Fibroblast of skin of abdomen (primary cell): ENCODE results near the gene REPIN1.

Source experiments
- DNase-seq: peaks from one replicate; pipeline ENCODE4 v3.0.0-alpha.2; 2013

The REPIN1 gene

DNA sequence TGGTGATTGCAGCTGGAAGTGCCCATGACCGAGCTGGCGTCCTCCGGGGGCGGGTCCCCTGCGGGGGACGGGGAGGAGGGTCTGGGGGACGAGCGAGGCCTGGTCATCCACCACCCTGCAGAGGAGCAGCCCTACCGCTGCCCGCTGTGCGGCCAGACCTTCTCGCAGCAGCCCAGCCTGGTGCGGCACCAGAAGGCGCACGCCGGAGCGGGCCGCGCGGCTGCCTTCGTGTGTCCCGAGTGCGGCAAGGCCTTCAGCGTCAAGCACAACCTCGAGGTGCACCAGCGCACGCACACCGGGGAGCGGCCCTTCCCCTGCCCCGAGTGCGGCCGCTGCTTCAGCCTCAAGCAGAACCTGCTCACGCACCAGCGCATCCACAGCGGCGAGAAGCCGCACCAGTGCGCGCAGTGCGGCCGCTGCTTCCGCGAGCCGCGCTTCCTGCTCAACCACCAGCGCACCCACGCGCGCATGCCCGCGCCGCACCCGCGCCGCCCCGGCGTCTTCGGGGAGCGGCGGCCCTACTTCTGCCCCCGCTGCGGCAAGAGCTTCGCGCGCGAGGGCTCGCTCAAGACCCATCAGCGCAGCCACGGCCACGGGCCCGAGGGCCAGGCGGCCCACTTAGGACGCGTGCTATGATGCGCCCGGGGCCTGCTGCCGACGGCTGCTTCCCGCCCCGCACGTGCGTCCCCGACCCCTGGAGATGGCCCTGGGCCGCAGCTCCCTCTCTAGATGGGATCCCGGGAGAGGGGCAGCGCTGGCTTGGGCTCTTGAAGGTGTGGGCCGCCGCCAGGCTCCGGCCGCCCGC, 39.2 kb downstream of the REPIN1 start:
- no peak for DNase-seq

DNA sequence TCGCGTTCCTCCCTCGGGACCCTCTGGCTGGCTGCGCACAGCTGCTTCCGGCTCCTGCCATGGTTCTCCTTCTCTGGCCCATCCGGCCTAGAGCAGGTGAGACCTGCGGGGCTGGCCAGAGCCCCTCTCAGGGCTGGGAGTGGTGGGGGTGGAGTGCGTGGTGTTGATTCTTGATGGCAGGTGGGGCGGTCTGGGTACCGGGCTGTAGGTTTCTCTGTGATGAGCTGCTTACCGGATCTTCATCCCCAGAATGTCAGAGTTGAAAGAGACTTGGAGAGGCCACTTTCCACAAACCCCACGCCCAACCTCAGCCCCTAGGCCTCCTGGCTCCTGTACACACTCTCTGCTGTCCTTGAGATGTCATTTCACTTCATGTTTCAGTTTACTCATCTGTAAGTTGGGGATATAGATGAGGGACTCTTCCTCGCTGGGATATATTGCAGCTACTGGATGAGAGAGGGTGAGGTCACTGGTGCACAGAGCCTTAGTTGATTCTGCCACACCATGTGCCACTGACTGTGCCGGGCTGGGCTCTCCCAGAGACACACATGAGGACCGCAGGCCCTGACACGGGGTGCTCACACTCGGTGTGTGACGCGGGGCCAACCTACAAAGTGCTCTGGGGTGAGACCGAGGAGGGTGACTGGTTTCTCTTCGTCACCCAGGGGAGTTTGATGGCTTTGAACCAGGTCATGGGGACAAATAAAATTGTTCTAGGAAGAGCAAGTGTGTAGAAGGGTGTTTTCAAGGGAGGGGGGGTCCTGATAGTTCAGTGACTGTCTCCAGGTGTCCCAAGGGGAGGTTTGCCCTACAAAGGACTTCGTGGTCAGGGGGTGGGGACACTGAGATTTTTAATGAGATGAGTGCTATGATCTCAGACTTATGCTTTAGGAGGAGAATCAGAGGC, 40.0 kb downstream of the REPIN1 start:
- no peak for DNase-seq

DNA sequence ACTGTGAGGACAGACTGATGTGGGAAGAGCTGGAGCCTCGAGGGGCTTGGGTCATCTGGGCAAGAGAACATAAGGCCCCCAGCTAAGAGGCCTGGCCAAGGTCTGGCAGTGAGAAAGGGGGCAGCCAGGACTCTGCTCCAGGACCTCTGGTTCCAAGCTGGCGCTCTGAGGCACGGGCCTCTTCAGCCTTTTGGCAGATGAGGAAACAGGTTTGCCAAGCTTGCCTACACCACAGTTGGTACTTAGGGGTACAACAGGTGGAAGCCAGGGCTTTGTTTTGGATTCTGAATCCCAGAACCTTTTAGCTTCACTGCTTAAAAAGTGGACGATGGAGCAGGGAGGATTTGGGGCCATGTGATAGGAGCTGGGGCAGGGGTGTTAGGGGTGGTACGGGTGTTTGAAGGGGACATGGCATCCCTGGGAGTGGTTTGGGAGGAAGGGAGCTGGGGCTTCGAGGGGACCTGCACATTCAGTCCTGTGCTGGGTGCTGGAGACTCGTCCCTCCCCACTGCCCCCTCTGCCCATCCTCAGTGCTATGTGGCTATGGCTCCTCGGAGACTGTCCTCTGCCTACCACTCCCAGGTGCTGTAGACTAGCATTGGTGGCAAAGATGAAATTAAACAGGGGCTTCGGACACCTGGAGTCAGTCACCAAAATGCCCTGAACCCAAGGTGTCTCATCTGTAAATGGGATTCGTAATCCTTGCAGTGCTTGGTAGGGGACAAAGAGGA, 40.8 kb downstream of the REPIN1 start:
- DNase-seq, result no peak

DNA sequence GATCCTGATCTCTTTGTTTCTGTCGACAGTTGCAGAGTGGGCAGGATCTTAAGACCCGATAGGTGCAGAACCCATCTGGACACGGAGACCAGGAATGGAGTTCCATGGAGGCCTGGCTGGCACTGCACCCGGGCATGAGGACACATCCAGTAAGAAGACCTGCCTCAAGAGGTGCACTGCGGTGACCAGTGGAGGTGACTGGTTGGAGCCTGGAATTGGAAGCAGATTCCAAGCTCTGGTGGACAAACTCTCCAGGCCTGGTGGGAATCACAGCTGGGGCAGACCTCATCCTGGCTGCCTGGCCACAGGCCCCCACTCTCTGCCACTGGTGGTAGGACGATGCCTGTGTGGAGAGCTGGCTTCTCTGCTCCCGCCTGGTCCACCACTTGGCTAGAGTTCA, 41.5 kb downstream of the REPIN1 start:
- DNase-seq, result no peak

DNA sequence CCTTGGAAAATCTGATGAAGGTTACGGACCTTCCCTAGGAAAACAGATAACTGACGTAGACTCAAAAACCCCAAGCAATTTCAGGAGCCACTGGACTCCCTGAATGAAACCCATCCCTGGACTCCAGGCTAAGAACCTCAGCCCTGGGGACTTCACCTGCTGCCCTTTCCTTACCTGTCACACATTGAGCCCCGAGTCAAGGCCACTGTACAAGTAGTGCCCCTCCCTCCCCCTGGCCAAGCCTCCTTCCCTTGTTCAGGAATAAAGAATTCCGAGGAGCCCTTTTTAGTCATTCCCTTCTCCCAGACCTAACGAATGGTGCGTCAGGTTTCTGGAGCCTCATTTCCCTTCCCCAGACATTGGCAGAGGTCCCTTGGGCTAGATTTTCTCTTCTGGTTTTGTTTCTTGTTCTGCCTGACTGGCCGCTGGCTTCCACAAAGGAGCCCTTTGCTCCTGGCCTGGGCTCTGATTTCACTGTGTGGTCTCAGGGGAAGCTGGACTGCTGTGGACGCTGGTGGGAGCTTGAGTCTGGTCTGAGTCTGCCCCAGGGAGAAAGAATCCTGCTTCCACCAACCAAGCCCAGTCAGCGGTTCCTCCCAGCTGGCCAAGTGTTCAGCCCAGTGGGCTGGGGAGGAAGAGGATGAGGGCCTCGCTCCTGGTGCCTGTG, 42.2 kb downstream of the REPIN1 start:
- DNase-seq, result no peak

DNA sequence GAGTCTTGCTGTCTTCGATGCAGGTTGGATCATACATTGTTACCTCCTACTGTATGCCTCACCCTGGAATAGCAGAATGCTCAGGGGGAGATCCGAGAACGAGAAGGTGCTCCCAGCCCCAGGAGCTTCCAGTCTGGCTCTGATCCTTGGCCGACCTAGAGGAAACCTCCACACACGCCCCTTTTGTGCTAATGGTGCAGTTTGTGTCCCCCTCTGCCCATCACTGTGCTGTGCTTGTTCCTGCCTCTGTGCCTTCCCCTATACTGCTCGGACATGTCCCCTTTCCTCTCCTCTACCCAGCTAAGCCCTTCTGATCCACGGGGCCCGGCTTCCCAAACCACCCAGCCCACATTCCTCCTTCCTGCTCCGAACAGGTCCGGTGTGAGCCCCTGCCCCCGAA, 43.0 kb downstream of the REPIN1 start:
- DNase-seq, result no peak

DNA sequence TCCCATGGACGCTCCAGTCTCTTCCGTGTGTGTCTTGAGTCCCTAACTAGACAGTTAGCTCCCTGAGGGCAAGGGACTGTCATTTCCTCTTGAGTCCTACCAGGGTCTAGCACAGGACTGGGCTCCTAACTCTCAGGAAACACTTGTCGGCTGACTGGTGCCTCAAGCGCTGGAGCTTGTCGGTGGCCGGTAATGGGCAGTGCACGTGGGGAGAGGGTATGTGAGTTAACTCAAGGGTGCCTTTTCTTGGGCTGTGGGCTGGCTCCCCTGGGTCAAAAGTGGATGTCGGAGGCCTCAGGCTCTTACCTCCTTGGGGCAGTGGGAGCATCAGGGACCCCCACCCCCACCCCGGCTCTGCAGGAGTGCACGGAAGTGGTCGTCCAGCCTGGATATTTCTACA, 43.4 kb downstream of the REPIN1 start:
- no peak for DNase-seq

DNA sequence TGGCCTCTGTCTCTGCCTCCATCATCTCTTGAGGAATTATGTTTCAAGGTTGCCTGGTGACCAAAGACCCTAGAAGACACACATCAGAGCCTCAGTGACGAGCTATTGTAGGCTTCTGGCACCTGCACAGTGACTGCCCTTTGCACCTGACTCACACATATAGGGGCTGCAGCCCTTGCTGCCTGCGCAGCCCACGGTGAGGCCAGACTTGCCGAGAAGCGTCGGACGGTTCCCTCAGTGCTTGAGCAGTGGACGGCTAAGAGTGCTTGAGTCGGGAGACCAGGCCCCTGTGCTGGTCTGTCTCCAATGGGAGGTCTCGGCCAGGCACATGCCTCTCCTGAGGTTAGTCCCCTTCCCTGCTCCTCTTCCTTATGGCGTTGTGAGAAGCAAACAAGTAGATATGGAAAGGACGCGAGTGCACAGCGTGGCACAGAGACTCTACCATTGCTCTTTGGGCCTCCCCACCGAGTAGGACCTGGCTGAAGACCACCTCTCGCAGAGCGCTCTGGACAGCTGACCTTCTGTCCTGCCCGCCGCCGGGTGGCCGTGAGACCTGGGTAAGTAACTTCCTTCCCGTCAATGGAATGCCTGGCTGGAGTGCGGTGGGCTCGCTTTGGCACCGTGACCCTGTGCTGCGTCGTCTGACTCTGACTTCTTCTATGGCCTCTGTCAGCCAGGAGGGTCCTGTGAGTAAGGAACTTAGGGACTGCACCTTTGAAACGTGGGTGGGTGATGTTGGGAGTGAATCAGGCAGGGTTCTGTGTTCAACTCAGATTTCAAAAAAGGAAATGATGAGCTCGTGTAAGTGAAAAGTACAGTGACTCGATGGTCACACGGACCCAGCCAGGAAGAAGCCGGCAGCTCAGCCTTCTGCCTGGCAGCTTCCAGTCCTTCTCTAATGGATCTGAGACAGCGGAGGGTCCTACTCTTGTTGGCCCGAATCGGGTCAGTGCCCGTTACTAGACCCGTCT, 44.2 kb downstream of the REPIN1 start:
- no peak for DNase-seq

DNA sequence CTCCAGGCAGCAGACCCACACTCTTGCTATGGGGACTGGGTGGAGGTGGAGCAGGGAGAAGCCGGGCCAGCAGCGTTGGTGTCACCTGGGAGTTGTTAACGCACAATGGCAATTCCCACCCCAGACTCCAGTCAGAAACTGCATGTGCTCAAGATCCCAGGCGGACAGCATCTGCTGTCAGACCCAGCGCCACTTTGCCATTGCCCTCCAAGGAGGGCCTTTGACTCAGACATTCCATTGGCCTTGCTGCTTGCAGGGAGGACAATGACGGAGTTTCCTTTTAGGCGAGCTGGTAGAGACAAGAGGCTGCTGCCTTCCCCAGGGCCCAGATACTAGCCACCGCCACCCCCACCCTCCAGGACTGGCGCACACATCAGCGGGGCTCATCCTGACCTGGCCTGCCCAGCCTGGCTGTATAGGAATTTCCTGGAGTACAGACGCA, 45.0 kb downstream of the REPIN1 start:
- no peak for DNase-seq

DNA sequence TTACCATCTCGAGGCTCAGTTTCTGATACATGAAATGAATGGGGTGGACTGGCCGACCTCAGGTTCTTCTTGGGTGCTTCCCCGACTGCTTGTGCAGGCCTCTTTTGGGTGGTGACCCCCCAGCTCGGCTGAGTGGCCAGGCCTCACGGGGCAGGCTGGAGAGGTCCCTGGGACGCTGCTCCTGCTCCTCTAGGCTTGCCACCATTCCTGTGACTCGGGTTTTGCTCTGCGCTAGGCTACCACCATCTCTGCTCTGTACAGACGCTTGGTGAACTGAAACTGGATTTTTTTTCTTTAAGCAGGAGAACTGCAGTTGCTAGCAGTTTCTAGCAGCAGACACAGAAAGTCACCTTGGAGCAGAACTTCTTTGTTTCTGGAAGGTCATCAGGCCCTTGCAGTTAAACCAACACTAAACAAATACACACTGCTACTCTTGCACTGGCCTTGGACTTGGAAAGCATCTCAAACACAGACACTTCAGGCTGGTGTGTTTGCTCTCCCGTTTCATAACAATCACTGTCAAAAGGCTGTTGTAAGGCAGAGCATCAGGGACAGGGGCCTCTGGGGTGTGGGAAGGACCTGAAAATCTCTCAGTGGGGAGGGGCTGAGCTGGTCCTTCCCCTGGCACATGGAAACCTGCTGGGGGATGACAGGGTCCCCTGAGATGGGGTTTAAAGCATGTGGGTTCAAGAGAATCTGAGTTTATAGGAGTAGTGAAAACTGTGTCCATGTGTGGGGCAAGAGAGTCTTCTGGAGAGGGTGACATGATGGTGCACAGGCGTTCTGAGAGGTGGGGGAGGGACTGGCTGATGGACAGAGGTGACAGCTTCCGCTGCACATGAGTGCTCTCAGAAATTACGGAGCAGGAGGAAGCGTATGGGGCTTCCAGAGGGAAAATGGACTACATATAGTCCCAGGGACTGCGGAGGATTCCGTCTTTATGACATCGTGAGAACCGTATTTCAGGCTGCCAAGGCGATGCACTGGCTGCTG, 46.8 kb downstream of the REPIN1 start:
- DNase-seq, result no peak

DNA sequence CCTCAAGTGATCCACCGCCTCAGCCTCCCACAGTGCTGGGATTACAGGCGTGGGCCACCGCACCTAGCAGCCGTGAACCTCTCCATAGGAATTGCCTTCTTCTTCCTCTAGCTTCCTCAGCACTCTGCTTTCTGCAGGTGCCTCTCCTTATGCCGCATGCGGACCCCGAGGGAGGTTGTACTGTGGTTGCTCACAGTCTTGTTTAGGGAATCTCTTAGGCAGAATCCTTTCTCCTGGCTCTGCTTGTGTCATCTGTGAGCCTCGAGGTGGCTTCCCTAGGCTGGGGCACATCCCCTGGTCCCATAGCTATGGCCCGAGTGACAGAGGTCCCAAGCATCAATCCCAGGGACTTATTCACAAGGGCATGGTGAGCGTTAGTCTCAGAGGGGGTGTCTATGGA, 48.6 kb downstream of the REPIN1 start:
- DNase-seq, result no peak

DNA sequence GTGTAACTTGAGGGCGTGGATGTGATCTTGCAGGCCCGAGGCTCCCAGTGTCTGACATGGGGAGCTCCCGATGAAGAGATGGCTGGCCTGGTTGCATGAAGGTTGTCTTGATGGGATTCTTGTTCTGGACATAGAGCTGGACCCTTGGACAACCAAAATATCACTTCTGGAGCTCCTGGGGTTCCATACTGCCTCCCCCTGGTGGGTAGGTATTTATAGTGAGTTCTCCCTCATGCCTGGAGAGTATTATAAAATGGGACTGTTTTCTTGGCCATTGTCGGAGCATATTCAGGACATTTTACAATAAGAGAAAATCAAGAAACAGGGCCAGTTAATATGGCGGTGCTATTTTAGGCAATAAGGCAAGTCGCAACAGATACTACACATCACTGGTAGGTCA, 49.2 kb downstream of the REPIN1 start:
- DNase-seq, result no peak

DNA sequence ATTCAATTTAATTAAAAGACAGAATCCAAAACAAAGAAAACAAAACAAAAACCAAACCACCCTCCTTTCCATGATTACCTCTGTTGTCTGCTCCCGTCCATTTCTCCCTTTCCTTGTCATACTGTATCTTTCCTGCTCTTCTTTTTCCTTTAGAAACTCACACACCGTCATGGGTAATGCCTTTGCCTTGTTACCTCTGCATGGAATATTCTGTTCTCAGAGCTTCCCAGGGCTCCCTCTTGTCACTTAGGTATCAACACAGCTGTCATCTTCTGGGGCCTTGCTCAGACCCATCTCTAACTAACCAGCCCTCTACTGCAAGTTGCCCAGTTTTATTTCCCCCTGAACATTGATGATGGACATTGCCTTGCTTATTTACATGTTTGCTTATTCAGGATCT, 51.6 kb downstream of the REPIN1 start:
- no peak for DNase-seq

DNA sequence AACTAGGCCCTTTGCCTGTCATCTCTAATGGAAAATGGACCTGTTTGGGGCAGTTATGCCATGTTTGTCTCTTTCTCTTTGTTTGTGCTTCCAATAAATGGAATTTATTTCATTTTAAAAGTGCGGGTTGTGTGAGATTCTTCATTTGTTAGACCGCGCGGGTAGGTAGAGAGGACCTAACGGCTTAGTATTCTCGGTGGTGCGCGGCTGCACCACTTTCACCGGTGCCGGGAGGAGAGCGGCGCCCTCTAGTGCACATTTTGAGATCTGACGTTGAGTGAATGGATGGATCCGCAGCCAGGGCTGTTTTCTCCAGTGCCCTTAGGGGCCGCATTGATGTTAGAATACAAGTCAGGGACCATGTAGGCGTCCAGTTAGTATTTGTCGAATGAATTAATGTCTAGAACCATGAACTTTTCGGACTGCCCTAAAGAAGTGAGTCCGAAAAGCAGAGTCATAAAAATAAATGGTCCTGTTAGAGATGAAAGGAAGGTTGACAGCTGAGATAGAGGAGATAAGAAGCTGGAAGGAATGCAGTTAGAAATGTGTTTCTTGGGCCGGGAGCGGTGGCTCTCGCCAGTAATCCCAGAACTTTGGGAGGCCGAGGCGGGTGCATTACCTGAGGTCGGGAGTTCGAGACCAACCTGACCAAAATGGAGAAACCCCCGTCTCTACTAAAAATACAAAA, 52.5 kb downstream of the REPIN1 start:
- peak; percentile 69 for DNase-seq

DNA sequence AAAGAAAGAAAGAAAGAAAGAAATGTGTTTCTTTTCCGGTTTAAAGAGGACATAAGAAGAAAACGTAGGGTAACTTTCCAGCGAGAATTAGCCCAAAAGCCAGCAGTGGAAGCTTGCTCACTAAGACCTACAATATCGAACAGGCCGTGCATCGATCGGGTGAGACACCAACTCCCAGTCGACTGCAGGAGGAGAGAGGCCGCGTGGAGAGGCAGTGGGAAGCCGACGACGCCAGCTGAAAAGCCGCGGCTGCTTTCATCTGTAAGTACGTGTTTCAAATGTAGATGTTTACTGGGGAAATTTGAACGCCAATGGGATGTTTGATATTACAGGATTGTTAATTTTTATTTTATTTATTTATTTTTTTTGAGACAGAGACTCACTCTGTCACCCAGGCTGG, 53.2 kb downstream of the REPIN1 start:
- DNase-seq, result no peak
